Endothelial cell of umbilical vein (primary cell): ENCODE data around the gene SPRYD7.

Experiments
- EZH2 ChIP-seq: IDR thresholded peaks from 2 replicates; pipeline ENCODE4 v1.6.1; 2012; ENCODE audit warnings: borderline replicate concordance, low read depth, mild to moderate bottlenecking, moderate library complexity, low read length, inconsistent platforms; ENCODE audit not compliant: severe bottlenecking
- POLR2A ChIP-seq: IDR thresholded peaks from 2 replicates; pipeline ENCODE4 v1.6.1; 2012; ENCODE audit warnings: low read depth, mild to moderate bottlenecking, control low read depth, low read length
- TF ChIP-seq, protein P1 (sequence below), 2 donors: IDR thresholded peaks; 1 replicate in 1 of 2; 2 replicates in 1 of 2; pipeline ENCODE4 v1.5.1; 2011; ENCODE audit warnings: low read length in 2 of 2, mild to moderate bottlenecking in 2 of 2, moderate library complexity in 2 of 2, control low read depth in 1 of 2, inconsistent platforms in 1 of 2, low read depth in 1 of 2; ENCODE audit not compliant: insufficient read depth in 1 of 2; ENCODE audit errors: extremely low read depth in 1 of 2
- TF ChIP-seq, protein P2 (sequence below): IDR thresholded peaks from 2 replicates; pipeline ENCODE4 v1.6.1; 2011; ENCODE audit not compliant: insufficient read depth, insufficient read length

DNA sequence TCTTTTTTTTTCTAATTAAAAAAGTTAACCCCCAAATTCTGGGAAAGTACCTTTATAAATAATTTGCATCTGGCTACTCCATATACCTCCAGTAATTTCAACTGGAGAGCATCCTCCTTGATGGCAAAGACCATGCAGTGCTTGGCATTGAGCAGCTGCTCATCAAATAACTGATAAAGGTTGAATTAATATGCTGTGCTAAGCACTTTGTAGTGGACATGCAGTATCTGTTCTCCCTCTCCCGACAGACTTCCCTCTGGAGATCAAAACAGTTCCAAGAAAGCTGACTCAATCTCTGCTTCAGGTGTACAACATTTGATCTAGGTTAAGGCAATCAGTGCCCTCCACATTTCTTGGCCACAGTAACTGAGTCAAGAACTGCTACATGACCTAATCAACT lies 3.3 kb downstream of the SPRYD7 start:
- no peak for TF ChIP-seq EZH2
- TF ChIP-seq, protein P1, sequence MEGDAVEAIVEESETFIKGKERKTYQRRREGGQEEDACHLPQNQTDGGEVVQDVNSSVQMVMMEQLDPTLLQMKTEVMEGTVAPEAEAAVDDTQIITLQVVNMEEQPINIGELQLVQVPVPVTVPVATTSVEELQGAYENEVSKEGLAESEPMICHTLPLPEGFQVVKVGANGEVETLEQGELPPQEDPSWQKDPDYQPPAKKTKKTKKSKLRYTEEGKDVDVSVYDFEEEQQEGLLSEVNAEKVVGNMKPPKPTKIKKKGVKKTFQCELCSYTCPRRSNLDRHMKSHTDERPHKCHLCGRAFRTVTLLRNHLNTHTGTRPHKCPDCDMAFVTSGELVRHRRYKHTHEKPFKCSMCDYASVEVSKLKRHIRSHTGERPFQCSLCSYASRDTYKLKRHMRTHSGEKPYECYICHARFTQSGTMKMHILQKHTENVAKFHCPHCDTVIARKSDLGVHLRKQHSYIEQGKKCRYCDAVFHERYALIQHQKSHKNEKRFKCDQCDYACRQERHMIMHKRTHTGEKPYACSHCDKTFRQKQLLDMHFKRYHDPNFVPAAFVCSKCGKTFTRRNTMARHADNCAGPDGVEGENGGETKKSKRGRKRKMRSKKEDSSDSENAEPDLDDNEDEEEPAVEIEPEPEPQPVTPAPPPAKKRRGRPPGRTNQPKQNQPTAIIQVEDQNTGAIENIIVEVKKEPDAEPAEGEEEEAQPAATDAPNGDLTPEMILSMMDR (IDR thresholded peaks at IDR 0.05; ENCODE audit: extremely low read depth in 1 of 2, insufficient read depth in 1 of 2, low read depth in 1 of 2, low read length in 2 of 2), result no peak
- no peak for TF ChIP-seq POLR2A
- TF ChIP-seq, protein P2, sequence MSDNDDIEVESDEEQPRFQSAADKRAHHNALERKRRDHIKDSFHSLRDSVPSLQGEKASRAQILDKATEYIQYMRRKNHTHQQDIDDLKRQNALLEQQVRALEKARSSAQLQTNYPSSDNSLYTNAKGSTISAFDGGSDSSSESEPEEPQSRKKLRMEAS, result no peak
